B cell (primary cell): ENCODE data around the gene ADK. TPM values are rescaled to one million over a fixed set of nuclear protein-coding genes. Genes with fewer than 3 reads are reported as not detected.
"Not testable (repeated sequence)": the region's sequence is repeated elsewhere in the genome, so short reads cannot be mapped to it uniquely, and the experiment has no call there.

Source experiments
- ATAC-seq: fragments of 200-7000 bp; cut with Tn5 transposase; one replicate; pipeline ENCODE4 v1.10.0; 2021; ENCODE audit warnings: low read depth, mild to moderate bottlenecking, moderate number of reproducible peaks, moderate library complexity
- CTCF ChIA-PET: fragments of 350-600 bp; sonication (Branson Sonifier 250); formaldehyde crosslinking; loops from one replicate; lab custom pipeline; 2021; ENCODE audit warnings: antibody characterized with exemption, inconsistent platforms; lab: Charles Lee
- POLR2A ChIA-PET: fragments of 350-600 bp; sonication (Branson Sonifier 250); formaldehyde crosslinking; loops from one replicate; lab custom pipeline; 2021; ENCODE audit warnings: antibody characterized with exemption; lab: Charles Lee
- DNase-seq: peaks from one replicate; pipeline ENCODE4 v3.0.0; 2013
- H2AFZ ChIP-seq: 2 replicates; pipeline ENCODE4 v1.6.1; 2012; ENCODE audit warnings: mild to moderate bottlenecking, low read depth, low read length; ENCODE audit not compliant: insufficient read depth, poor library complexity, severe bottlenecking
- H3K27ac ChIP-seq, 2 donors: 1 replicate in 1 of 2; 2 replicates in 1 of 2; pipeline ENCODE4 v1.5.1; 2012 to 2013; ENCODE audit warnings: low read length in 2 of 2, mild to moderate bottlenecking in 2 of 2, moderate library complexity in 1 of 2
- H3K27me3 ChIP-seq, 4 experiments: fragments of 200-600 bp in 1 of 4; sonication (generic) in 1 of 4; replicated peaks in 1 of 4; 1 replicate in 2 of 4; 2 replicates in 2 of 4; pipeline versions ENCODE4 v1.6.1 to v1.7.0; 2013 to 2016; ENCODE audit warnings: low read length in 3 of 4, mild to moderate bottlenecking in 2 of 4, mixed read lengths in 1 of 4, moderate library complexity in 1 of 4; ENCODE audit not compliant: insufficient read depth in 4 of 4, control insufficient read depth in 3 of 4; ENCODE audit errors: control extremely low read depth in 1 of 4
- H3K36me3 ChIP-seq, 2 experiments: replicated peaks in 1 of 2; 1 replicate in 1 of 2; 2 replicates in 1 of 2; pipeline versions ENCODE4 v1.6.1 to v1.7.1; 2013; ENCODE audit warnings: low read length in 1 of 2; ENCODE audit not compliant: insufficient read depth in 2 of 2, control insufficient read depth in 1 of 2; ENCODE audit errors: control extremely low read depth in 1 of 2, extremely low read depth in 1 of 2
- H3K4me1 ChIP-seq, 2 donors: fragments of 200-600 bp in 1 of 2; sonication (generic) in 1 of 2; 1 replicate in 1 of 2; 2 replicates in 1 of 2; pipeline versions ENCODE4 v1.5.1 to v1.6.1; 2013 to 2017; ENCODE audit warnings: low read length in 2 of 2; ENCODE audit not compliant: control insufficient read depth in 2 of 2, insufficient read depth in 2 of 2
- H3K4me2 ChIP-seq: replicated peaks from 2 replicates; pipeline ENCODE3; 2012; ENCODE audit warnings: mild to moderate bottlenecking, low read depth, low read length; ENCODE audit not compliant: poor library complexity, severe bottlenecking
- H3K4me3 ChIP-seq, 5 experiments: fragments of 200-600 bp in 1 of 5; sonication (generic) in 1 of 5; 1 replicate in 3 of 5; 2 replicates in 2 of 5; pipeline versions ENCODE4 v1.5.1 to v1.7.0; 2011 to 2016; ENCODE audit warnings: low read length in 4 of 5, mild to moderate bottlenecking in 4 of 5, low read depth in 2 of 5, control low read depth in 1 of 5, moderate library complexity in 1 of 5; ENCODE audit not compliant: insufficient read depth in 1 of 5; ENCODE audit errors: control extremely low read depth in 1 of 5, extremely low read depth in 1 of 5
- H3K79me2 ChIP-seq: fragments of 200-600 bp; sonication (generic); one replicate; pipeline ENCODE4 v1.6.0; 2016; ENCODE audit warnings: low read length; ENCODE audit not compliant: control insufficient read depth, insufficient read depth
- H3K9ac ChIP-seq: fragments of 200-600 bp; sonication (generic); 2 replicates; pipeline ENCODE4 v1.6.1; 2017; ENCODE audit warnings: mild to moderate bottlenecking, low read length, moderate library complexity
- H3K9me3 ChIP-seq, 3 donors: one replicate each; pipeline versions ENCODE4 v1.6.1 to v1.7.1; 2013; ENCODE audit warnings: low read length in 2 of 3; ENCODE audit not compliant: control insufficient read depth in 2 of 3, insufficient read depth in 1 of 3; ENCODE audit errors: control extremely low read depth in 1 of 3
- H4K20me1 ChIP-seq: 2 replicates; pipeline ENCODE4 v1.6.0; 2012; ENCODE audit warnings: mild to moderate bottlenecking, low read length; ENCODE audit not compliant: insufficient read depth, control insufficient read depth, poor library complexity, severe bottlenecking
- H3K27ac Mint-ChIP-seq: one replicate; pipeline ENCODE4 v1.8.0; 2021; ENCODE audit warnings: mixed read lengths
- H3K27me3 Mint-ChIP-seq: one replicate; pipeline ENCODE4 v1.8.0; 2021; ENCODE audit warnings: mixed read lengths
- H3K4me1 Mint-ChIP-seq: one replicate; pipeline ENCODE4 v1.8.0; 2021; ENCODE audit warnings: mixed read lengths
- H3K4me3 Mint-ChIP-seq: one replicate; pipeline ENCODE4 v1.8.0; 2021; ENCODE audit warnings: mixed read lengths
- H3K9me3 Mint-ChIP-seq: one replicate; pipeline ENCODE4 v1.8.0; 2022; ENCODE audit warnings: mixed read lengths; ENCODE audit not compliant: insufficient read depth
- EZH2 ChIP-seq: IDR thresholded peaks from 2 replicates; pipeline ENCODE4 v1.6.1; 2012; ENCODE audit warnings: borderline replicate concordance, low read depth, mild to moderate bottlenecking, moderate library complexity, low read length; ENCODE audit not compliant: insufficient read depth, poor library complexity, severe bottlenecking
- WGBS: methylation state at CpG from one replicate; pipeline ENCODE4 v1.1.5; 2013; ENCODE audit warnings: missing lambda C conversion rate; ENCODE audit not compliant: insufficient coverage; 5-methylcytosine and 5-hydroxymethylcytosine counted together
- intact Hi-C: fragments of 100-400 bp; cut with micrococcal nuclease; formaldehyde crosslinking; loops from one replicate; pipeline ENCODE4 v1.10.0; 2022
- polyA plus RNA-seq: library from polyadenylated mRNA; depleted of rRNA; stranded (reverse); fragments of >200 nt; gene quantifications from 2 replicates; pipeline ENCODE4 v1.2.3, GENCODE V29; 2012
- total RNA-seq, 2 donors: library from RNA; stranded (reverse); fragments of 120-200 nt in 1 of 2; gene quantifications; 1 replicate in 1 of 2; 2 replicates in 1 of 2; pipeline versions ENCODE4 v1.2.3 to v1.2.4, GENCODE V29; 2013 to 2022
- TF ChIP-seq, protein P1 (sequence below): fragments of 200-600 bp; IDR thresholded peaks from one replicate; pipeline ENCODE4 v1.8.0; 2022; ENCODE audit warnings: antibody characterized with exemption, mild to moderate bottlenecking

The ADK gene
- total and polyA plus RNA-seq, 2 donors (not counting 1 experiment from before 2014, with no cell fraction given), result 37.2 to 52.6 TPM

DNA sequence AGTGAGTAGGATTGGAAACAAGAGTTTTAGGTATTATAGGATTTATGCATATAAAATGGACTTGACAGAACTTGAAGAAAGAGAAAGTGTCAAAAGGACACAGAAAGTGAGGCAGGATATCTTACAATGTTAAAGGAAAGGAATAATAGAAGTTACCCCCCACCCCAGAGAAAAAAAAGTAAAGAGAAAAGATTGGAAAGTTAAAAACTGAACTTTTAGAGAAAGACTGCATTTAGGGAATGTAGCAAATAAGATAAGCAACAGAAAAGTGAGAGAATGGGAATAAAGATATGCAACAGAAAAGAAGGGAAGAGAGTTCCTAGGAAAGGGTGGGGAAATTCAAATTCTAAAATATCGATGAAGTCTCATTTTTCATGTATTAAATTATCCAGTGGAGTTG, 424.9 kb downstream of the ADK start:
- H3K36me3 ChIP-seq, result peaks cover 2 to 4% of the 10 kb centered on the region in 2 experiments
- Mint-ChIP-seq H3K27me3 (no peaks in the 10 kb centered on the region), H3K9me3 (peaks cover 5% of the 10 kb centered on the region), H3K4me1 (no peaks in the 10 kb centered on the region), H3K27ac (no peak overlapping the region), H3K4me3 (no peak overlapping the region)
- H4K20me1 ChIP-seq, result no peaks in the 10 kb centered on the region
- peaks cover 0 to 2% (median 0%) of the 10 kb centered on the region in 3 donors for H3K9me3 ChIP-seq
- no peak overlapping the region for H3K4me2 ChIP-seq
- no peak for DNase-seq
- no peak for ATAC-seq
- no CpG with 5 or more reads among the region's 1 CpG for WGBS
- POLR2A ChIA-PET, result no interaction called here
- no peak for TF ChIP-seq EZH2
- TF ChIP-seq, protein P1, sequence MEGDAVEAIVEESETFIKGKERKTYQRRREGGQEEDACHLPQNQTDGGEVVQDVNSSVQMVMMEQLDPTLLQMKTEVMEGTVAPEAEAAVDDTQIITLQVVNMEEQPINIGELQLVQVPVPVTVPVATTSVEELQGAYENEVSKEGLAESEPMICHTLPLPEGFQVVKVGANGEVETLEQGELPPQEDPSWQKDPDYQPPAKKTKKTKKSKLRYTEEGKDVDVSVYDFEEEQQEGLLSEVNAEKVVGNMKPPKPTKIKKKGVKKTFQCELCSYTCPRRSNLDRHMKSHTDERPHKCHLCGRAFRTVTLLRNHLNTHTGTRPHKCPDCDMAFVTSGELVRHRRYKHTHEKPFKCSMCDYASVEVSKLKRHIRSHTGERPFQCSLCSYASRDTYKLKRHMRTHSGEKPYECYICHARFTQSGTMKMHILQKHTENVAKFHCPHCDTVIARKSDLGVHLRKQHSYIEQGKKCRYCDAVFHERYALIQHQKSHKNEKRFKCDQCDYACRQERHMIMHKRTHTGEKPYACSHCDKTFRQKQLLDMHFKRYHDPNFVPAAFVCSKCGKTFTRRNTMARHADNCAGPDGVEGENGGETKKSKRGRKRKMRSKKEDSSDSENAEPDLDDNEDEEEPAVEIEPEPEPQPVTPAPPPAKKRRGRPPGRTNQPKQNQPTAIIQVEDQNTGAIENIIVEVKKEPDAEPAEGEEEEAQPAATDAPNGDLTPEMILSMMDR, result no peak
- CTCF ChIA-PET, result no interaction called here
- intact Hi-C loops, result no loop called here
- H2AFZ ChIP-seq, result no peak overlapping the region
- H3K9ac ChIP-seq, result no peak overlapping the region
- no peaks in the 10 kb centered on the region for H3K79me2 ChIP-seq
- H3K27ac ChIP-seq, result no peak overlapping the region
- no peaks in the 10 kb centered on the region for H3K4me1 ChIP-seq
- no peak overlapping the region for H3K4me3 ChIP-seq
- H3K27me3 ChIP-seq, result no peaks in the 10 kb centered on the region

- no CpG with 5 or more reads among the region's 3 CpGs for WGBS
- ChIA-PET POLR2A (no interaction called here), CTCF (no interaction called here)
- DNase-seq (no peak), ATAC-seq (no peak)
- Mint-ChIP-seq H3K27me3 (no peaks in the 10 kb centered on the region), H3K27ac (no peak overlapping the region), H3K4me1 (no peaks in the 10 kb centered on the region), H3K9me3 (peaks cover 5% of the 10 kb centered on the region), H3K4me3 (no peak overlapping the region)
- H4K20me1 ChIP-seq, result no peaks in the 10 kb centered on the region
- no peak for TF ChIP-seq EZH2
- TF ChIP-seq, protein P1, result no peak
- no peaks in the 10 kb centered on the region for H3K79me2 ChIP-seq
- H3K4me3 ChIP-seq, result no peak overlapping the region
- peaks cover 0 to 2% (median 0%) of the 10 kb centered on the region in 3 donors for H3K9me3 ChIP-seq
- no peak overlapping the region for H3K4me2 ChIP-seq
- peaks cover 2 to 4% of the 10 kb centered on the region in 2 experiments for H3K36me3 ChIP-seq
- no peaks in the 10 kb centered on the region for H3K27me3 ChIP-seq
- H3K9ac ChIP-seq, result no peak overlapping the region
- H2AFZ ChIP-seq, result no peak overlapping the region
- H3K27ac ChIP-seq, result no peak overlapping the region
- no peaks in the 10 kb centered on the region for H3K4me1 ChIP-seq
- intact Hi-C loops, result no loop called here
Observed at GRCh38 chr10:74576586-74576985, 425.6 kb downstream of the ADK start.

GRCh38 chr10:74580438-74580837, 429.4 kb downstream of the ADK start:
- H3K27ac Mint-ChIP-seq, H3K9ac ChIP-seq, H3K9me3 ChIP-seq, H3K4me3 Mint-ChIP-seq, H4K20me1 ChIP-seq, H3K27me3 ChIP-seq, H2AFZ ChIP-seq, H3K4me3 ChIP-seq, H3K4me2 ChIP-seq, H3K27me3 Mint-ChIP-seq, ATAC-seq, POLR2A ChIA-PET, CTCF ChIA-PET, H3K79me2 ChIP-seq, DNase-seq, H3K9me3 Mint-ChIP-seq, H3K27ac ChIP-seq, H3K36me3 ChIP-seq: not testable (repeated sequence)
- peaks cover 19% of the 10 kb centered on the region for H3K4me1 Mint-ChIP-seq
- no CpG with 5 or more reads among the region's 2 CpGs for WGBS
- peaks cover 10 to 14% of the 10 kb centered on the region in 2 donors for H3K4me1 ChIP-seq
- intact Hi-C loops, result loop anchor here (10.0 kb wide), 1 partner anchor 46 kb away; no protein-coding TSS in a partner anchor
